ENCODE measurements around the gene KLHL29.

GRCh38 chr2:23555944-23556343, 171.0 kb downstream of the KLHL29 start:
- TF ChIP-seq CTCF (IDR thresholded peaks at IDR 0.05; ENCODE audit: extremely low read depth in 1 of 2, insufficient read depth in 1 of 2, low read depth in 1 of 2, low read length in 2 of 2) (no peak), POLR2A (IDR thresholded peaks at IDR 0.05; ENCODE audit: low read depth, low read length) (no peak)

Data from endothelial cell of umbilical vein (primary cell).